ENCODE data around the gene ECEL1.

DNA sequence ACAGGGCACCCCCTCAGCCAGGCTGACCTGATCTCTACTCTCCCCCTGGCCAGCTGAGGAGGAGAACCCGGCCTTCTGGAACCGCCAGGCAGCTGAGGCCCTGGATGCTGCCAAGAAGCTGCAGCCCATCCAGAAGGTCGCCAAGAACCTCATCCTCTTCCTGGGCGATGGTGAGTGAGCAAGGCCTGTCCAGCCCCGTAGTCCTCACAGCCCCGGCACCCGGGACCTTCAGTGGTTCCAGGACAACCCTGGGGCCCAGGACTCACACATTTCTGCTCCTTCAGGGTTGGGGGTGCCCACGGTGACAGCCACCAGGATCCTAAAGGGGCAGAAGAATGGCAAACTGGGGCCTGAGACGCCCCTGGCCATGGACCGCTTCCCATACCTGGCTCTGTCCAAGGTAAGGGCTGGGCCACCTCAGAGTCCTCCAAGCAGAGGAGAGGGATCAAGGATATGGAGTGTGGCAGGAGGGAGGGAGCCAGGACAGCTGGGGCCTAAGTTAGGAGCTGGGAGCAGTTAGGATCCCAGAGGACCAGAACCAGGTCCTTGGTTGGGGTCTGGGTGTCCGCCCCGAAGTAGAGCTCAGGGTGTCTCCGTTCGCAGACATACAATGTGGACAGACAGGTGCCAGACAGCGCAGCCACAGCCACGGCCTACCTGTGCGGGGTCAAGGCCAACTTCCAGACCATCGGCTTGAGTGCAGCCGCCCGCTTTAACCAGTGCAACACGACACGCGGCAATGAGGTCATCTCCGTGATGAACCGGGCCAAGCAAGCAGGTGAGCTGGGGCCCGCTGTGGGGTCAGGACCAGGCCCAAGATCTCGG, 31.1 kb downstream of the ECEL1 start:
- no peak for TF ChIP-seq CHD2 (IDR thresholded peaks at IDR 0.05; ENCODE audit: low read depth, low read length)
- TF ChIP-seq, protein P1, sequence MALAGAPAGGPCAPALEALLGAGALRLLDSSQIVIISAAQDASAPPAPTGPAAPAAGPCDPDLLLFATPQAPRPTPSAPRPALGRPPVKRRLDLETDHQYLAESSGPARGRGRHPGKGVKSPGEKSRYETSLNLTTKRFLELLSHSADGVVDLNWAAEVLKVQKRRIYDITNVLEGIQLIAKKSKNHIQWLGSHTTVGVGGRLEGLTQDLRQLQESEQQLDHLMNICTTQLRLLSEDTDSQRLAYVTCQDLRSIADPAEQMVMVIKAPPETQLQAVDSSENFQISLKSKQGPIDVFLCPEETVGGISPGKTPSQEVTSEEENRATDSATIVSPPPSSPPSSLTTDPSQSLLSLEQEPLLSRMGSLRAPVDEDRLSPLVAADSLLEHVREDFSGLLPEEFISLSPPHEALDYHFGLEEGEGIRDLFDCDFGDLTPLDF (CRISPR knock-in tag; IDR thresholded peaks at IDR 0.05), result no peak
- no peak for TF ChIP-seq ZNF830 (CRISPR knock-in tag; IDR thresholded peaks at IDR 0.05)
- TF ChIP-seq, protein P2, sequence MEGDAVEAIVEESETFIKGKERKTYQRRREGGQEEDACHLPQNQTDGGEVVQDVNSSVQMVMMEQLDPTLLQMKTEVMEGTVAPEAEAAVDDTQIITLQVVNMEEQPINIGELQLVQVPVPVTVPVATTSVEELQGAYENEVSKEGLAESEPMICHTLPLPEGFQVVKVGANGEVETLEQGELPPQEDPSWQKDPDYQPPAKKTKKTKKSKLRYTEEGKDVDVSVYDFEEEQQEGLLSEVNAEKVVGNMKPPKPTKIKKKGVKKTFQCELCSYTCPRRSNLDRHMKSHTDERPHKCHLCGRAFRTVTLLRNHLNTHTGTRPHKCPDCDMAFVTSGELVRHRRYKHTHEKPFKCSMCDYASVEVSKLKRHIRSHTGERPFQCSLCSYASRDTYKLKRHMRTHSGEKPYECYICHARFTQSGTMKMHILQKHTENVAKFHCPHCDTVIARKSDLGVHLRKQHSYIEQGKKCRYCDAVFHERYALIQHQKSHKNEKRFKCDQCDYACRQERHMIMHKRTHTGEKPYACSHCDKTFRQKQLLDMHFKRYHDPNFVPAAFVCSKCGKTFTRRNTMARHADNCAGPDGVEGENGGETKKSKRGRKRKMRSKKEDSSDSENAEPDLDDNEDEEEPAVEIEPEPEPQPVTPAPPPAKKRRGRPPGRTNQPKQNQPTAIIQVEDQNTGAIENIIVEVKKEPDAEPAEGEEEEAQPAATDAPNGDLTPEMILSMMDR (IDR thresholded peaks at IDR 0.05 in 2 of 3, conservative IDR thresholded peaks at IDR 0.05 in 1 of 3; ENCODE audit: insufficient read depth in 2 of 3, low read depth in 1 of 3, low read length in 3 of 3), result no peak
- no peak for TF ChIP-seq POLR2A (conservative IDR thresholded peaks at IDR 0.05)
- TF ChIP-seq PRPF4 (IDR thresholded peaks at IDR 0.05; ENCODE audit: insufficient read depth, low read depth, low read length, poor library complexity, severe bottlenecking), result no peak
- TF ChIP-seq, protein P3, sequence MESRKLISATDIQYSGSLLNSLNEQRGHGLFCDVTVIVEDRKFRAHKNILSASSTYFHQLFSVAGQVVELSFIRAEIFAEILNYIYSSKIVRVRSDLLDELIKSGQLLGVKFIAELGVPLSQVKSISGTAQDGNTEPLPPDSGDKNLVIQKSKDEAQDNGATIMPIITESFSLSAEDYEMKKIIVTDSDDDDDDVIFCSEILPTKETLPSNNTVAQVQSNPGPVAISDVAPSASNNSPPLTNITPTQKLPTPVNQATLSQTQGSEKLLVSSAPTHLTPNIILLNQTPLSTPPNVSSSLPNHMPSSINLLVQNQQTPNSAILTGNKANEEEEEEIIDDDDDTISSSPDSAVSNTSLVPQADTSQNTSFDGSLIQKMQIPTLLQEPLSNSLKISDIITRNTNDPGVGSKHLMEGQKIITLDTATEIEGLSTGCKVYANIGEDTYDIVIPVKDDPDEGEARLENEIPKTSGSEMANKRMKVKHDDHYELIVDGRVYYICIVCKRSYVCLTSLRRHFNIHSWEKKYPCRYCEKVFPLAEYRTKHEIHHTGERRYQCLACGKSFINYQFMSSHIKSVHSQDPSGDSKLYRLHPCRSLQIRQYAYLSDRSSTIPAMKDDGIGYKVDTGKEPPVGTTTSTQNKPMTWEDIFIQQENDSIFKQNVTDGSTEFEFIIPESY (CRISPR knock-in tag; IDR thresholded peaks at IDR 0.05), result no peak
